ENCODE data around the gene NR0B2. TPM values are rescaled to one million over a fixed set of nuclear protein-coding genes. Genes with fewer than 3 reads are reported as not detected.

The NR0B2 gene
- polyA plus RNA-seq, 2 of the 4 experiments (the other 2 are of a cell fraction), result not detected

GRCh38 chr1:26921540-26922430 is 8.0 kb upstream of the NR0B2 start, which contains the start of gene NUDC:
TSS of gene NUDC (plus strand) at chr1:26921743. CDS start at chr1:26921849, 106 bp downstream.
- Histone ChIP-seq H3K9me3 (no peaks in the 10 kb centered on the region), H3K4me2 (peak within 1 kb of the TSS; percentile 99), H3K4me1 (peaks cover 18% of the 10 kb centered on the region), H3K4me3 (peak within 1 kb of the TSS; percentile 98), H3K27ac (peak within 1 kb of the TSS; percentile 90 to 98)
- ChIA-PET POLR2A (no interaction called here), CTCF (interaction anchor here (1.4 kb wide), 1 partner anchor 35 kb away, joined by 3 read pairs; no protein-coding TSS in a partner anchor)
- peak; percentile 98 for ATAC-seq
- peak; percentile 90 to 95 for DNase-seq (ENCODE audit: low read depth in 1 of 2, low spot score in 1 of 2)
- no peak for FAIRE-seq
- TF ChIP-seq RARB (CRISPR knock-in tag; IDR thresholded peaks at IDR 0.05) (no peak), MAX (IDR thresholded peaks at IDR 0.05) (peak; percentile 91), TP53 (CRISPR knock-in tag; IDR thresholded peaks at IDR 0.05) (peak; percentile 41; the same call in 1 of the 2 replicates), POLR2AphosphoS2 (conservative IDR thresholded peaks at IDR 0.05; ENCODE audit: low read length) (no peak), ATOH8 (CRISPR knock-in tag; IDR thresholded peaks at IDR 0.05; ENCODE audit: low read depth) (peak; percentile 18; the same call in 1 of the 2 replicates), JUN (IDR thresholded peaks at IDR 0.05) (peak in 1 of 2 experiments; percentile 80; a peak in 3 of 5 replicates), POLR2A (IDR thresholded peaks at IDR 0.05; ENCODE audit: low read length) (peak; percentile 74), PBX3 (IDR thresholded peaks at IDR 0.05) (peak; percentile 48), BCL3 (IDR thresholded peaks at IDR 0.05) (peak; percentile 31; the same call in 1 of the 3 replicates), SREBF2 (IDR thresholded peaks at IDR 0.05) (no peak), E2F6 (IDR thresholded peaks at IDR 0.05; ENCODE audit: borderline replicate concordance, low read depth) (peak; percentile 83), PHF8 (IDR thresholded peaks at IDR 0.05; ENCODE audit: borderline replicate concordance, low read depth) (peak; percentile 73; the same call in 1 of the 2 replicates), HOXB5 (CRISPR knock-in tag; IDR thresholded peaks at IDR 0.05) (peak; percentile 64)
- 4% methylated on average over 17 of the region's 83 CpGs for WGBS (ENCODE audit: missing lambda C conversion rate)

- ChIA-PET POLR2A (no interaction called here), CTCF (interaction anchor here (0.6 to 1.4 kb wide), 2 partner anchors 34 to 562 kb away, joined by 3 read pairs; no protein-coding TSS in a partner anchor)
- DNase-seq (ENCODE audit: low read depth in 1 of 2, low spot score in 1 of 2) (no peak), FAIRE-seq (no peak), ATAC-seq (peak; percentile 59 to 64)
- Histone ChIP-seq H3K4me1 (peaks cover 18% of the 10 kb centered on the region), H3K4me2 (peak overlapping the region; percentile 66), H3K9me3 (no peaks in the 10 kb centered on the region), H3K27ac (peak overlapping the region; percentile 34 to 98; a peak in 5 of 6 replicates), H3K4me3 (peak overlapping the region; percentile 98)
- WGBS (ENCODE audit: missing lambda C conversion rate), result 26% methylated on average over 7 of the region's 7 CpGs
- TF ChIP-seq GATA3 (IDR thresholded peaks at IDR 0.05; ENCODE audit: borderline replicate concordance), result no peak
- no peak for TF ChIP-seq MYC (IDR thresholded peaks at IDR 0.05; ENCODE audit: borderline replicate concordance, low read length)
- no peak for TF ChIP-seq CHD4 (IDR thresholded peaks at IDR 0.05; ENCODE audit: borderline replicate concordance)
Measured at GRCh38 chr1:26921126-26921539, 7.4 kb upstream of the NR0B2 start.

- peaks cover 19% of the 10 kb centered on the region for H3K4me1 ChIP-seq
- H3K4me2 ChIP-seq, result no peak overlapping the region
- no peaks in the 10 kb centered on the region for H3K9me3 ChIP-seq
- no peak for ATAC-seq
- DNase-seq (ENCODE audit: low read depth in 1 of 2, low spot score in 1 of 2), result no peak
- 100% methylated on average over 2 of the region's 5 CpGs for WGBS (ENCODE audit: missing lambda C conversion rate)
- POLR2A ChIA-PET, result no interaction called here
- no peak for FAIRE-seq
- H3K4me3 ChIP-seq, result no peak overlapping the region
- CTCF ChIA-PET, result no interaction called here
- 0 out of 6 replicates have a peak overlapping the region, but pooled peaks of 1 of the 2 experiments have one; percentile 35 for H3K27ac ChIP-seq
- no peak for TF ChIP-seq RARB (CRISPR knock-in tag; IDR thresholded peaks at IDR 0.05)
- TF ChIP-seq ZNF302 (CRISPR knock-in tag; IDR thresholded peaks at IDR 0.05), result no peak
- no peak for TF ChIP-seq HOXA7 (CRISPR knock-in tag; IDR thresholded peaks at IDR 0.05)
- TF ChIP-seq HMGXB4 (CRISPR knock-in tag; IDR thresholded peaks at IDR 0.05; ENCODE audit: borderline replicate concordance), result no peak
- no peak for TF ChIP-seq KDM5A (IDR thresholded peaks at IDR 0.05)
- TF ChIP-seq JUNB (IDR thresholded peaks at IDR 0.05), result no peak
- no peak for TF ChIP-seq ZFP36 (IDR thresholded peaks at IDR 0.05; ENCODE audit: borderline replicate concordance, partially characterized antibody)
- no peak for TF ChIP-seq TFCP2L1 (CRISPR knock-in tag; IDR thresholded peaks at IDR 0.05)
- no peak for TF ChIP-seq ESRRA (IDR thresholded peaks at IDR 0.05; ENCODE audit: borderline replicate concordance, low read length)
- TF ChIP-seq MAX (IDR thresholded peaks at IDR 0.05), result no peak
Measured at GRCh38 chr1:26915204-26915842, 1.5 kb upstream of the NR0B2 start.

All from A549 (cell line).